Spleen (tissue), 7 donors: ENCODE measurements around the gene FBXL17.

Experiments
- POLR2A ChIP-seq, 3 donors: fragments of 450-650 bp; IDR thresholded peaks; one replicate each; pipeline ENCODE4 v1.5.1; 2017; ENCODE audit warnings: antibody characterized with exemption in 3 of 3, mild to moderate bottlenecking in 1 of 3
- POLR2AphosphoS5 ChIP-seq, 3 donors: sonication (generic); formaldehyde crosslinking; IDR thresholded peaks; one replicate each; pipeline ENCODE4 v1.5.1; 2017; ENCODE audit warnings: antibody characterized with exemption in 3 of 3
- TF ChIP-seq, protein P1 (sequence below), 11 experiments: fragments of 200-600 bp in 7 of 11; fragments of 450-650 bp in 4 of 11; sonication (generic) in 4 of 11; IDR thresholded peaks in 8 of 11; conservative IDR thresholded peaks in 3 of 11; 1 replicate in 7 of 11; 2 replicates in 4 of 11; pipeline versions ENCODE4 v1.4.0 to v1.8.0; 2016 to 2021; ENCODE audit warnings: antibody characterized with exemption in 11 of 11, inconsistent platforms in 4 of 11, mild to moderate bottlenecking in 1 of 11
- donor health status: DM: no; HTN: no; CAD: no; lungs with moderate emphysema.
- donor health status: DM: no; HTN: no; CAD: no.
- donor health status: DM: no; HTN: no; CAD: no.

DNA sequence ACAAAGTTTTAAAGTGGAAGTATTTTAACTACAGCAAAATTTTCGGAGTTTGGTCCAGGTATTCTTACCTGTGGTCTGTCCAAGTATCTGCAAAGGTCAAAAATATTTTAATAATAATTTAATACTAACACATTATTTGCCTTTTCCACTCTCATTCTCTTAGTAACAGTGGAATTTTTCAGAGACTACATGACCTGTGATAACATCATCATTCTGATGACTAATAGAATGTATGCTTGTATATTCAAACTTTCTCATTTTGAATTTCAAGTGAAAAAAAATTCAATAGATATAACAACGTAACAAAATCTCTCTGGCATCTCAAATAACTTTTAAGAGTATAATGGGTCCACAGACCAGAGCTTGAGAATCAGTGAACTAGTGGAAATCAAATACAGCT lies 78.3 kb downstream of the FBXL17 start:
- TF ChIP-seq POLR2A (IDR thresholded peaks at IDR 0.05) (no peak), POLR2AphosphoS5 (IDR thresholded peaks at IDR 0.05) (no peak)
- TF ChIP-seq, protein P1, sequence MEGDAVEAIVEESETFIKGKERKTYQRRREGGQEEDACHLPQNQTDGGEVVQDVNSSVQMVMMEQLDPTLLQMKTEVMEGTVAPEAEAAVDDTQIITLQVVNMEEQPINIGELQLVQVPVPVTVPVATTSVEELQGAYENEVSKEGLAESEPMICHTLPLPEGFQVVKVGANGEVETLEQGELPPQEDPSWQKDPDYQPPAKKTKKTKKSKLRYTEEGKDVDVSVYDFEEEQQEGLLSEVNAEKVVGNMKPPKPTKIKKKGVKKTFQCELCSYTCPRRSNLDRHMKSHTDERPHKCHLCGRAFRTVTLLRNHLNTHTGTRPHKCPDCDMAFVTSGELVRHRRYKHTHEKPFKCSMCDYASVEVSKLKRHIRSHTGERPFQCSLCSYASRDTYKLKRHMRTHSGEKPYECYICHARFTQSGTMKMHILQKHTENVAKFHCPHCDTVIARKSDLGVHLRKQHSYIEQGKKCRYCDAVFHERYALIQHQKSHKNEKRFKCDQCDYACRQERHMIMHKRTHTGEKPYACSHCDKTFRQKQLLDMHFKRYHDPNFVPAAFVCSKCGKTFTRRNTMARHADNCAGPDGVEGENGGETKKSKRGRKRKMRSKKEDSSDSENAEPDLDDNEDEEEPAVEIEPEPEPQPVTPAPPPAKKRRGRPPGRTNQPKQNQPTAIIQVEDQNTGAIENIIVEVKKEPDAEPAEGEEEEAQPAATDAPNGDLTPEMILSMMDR (IDR thresholded peaks at IDR 0.05 in 8 of 11, conservative IDR thresholded peaks at IDR 0.05 in 3 of 11): no peak
